ENCODE results near the gene EIPR1. TPM values are rescaled to one million over a fixed set of nuclear protein-coding genes. Genes with fewer than 3 reads are reported as not detected.

The EIPR1 gene
- total RNA-seq, 1 experiment from 2014 or later, result 40.4 TPM

DNA sequence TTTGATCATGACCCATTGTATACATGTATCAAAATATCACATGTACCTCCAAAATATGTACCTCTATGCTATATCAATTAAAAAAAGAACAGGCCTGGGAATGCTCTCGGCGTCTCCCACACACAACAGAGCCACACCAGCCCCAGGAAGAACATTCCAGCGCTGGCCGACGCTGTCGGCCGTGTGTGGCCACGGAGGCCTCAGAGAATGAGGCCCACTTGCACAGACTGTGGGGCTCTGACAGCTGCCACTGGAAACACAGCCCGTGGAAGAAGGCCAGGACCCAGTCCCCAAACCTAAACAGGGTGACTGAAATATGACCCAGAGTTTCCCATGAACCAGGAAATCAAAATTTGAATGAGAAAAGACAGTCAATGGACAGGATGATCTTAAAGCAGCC lies 69.7 kb downstream of the EIPR1 start:
- Histone ChIP-seq H3K36me3 (ENCODE audit: insufficient read depth, low read length) (no peaks in the 10 kb centered on the region), H3K9ac (ENCODE audit: low read length) (no peak overlapping the region), H3K4me1 (ENCODE audit: low read length) (peaks cover 8% of the 10 kb centered on the region), H3K9me3 (ENCODE audit: low read length) (no peaks in the 10 kb centered on the region), H3K27ac (ENCODE audit: low read length) (no peak overlapping the region), H3K4me3 (ENCODE audit: low read length) (no peak overlapping the region), H4K20me1 (ENCODE audit: insufficient read depth, low read depth, low read length) (no peaks in the 10 kb centered on the region), H3K79me2 (ENCODE audit: low read length) (peaks cover 58% of the 10 kb centered on the region), H3K27me3 (ENCODE audit: low read length) (no peaks in the 10 kb centered on the region), H3K9me2 (replicated peaks; ENCODE audit: insufficient read depth, low read length) (no peaks in the 10 kb centered on the region), H3K4me2 (ENCODE audit: low read depth, low read length, poor library complexity, severe bottlenecking) (no peak overlapping the region), H2AFZ (ENCODE audit: low read length) (no peak overlapping the region)
- DNase-seq, result no peak

DNA sequence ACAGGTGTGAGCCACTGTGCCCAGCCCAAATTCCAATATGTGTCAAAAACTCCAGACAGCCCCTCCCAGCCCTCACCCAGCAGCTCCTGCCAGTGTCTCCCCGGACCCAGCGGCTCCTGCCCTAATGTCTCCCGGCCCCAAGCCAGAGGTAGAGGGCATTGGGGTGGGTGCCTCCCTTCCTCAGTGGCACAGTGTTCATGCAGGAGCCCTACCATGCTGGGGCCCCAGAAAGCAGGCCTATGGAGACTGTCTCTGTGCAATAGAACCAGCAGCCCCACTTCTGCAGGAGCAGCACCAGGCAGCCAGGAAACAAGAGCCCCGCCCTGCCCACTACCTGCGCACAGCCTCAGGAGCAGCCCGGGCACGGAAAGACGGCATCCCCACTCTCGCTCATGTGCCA lies 70.4 kb downstream of the EIPR1 start:
- Histone ChIP-seq H3K9ac (ENCODE audit: low read length) (no peak overlapping the region), H4K20me1 (ENCODE audit: insufficient read depth, low read depth, low read length) (no peaks in the 10 kb centered on the region), H3K9me2 (replicated peaks; ENCODE audit: insufficient read depth, low read length) (no peaks in the 10 kb centered on the region), H3K4me1 (ENCODE audit: low read length) (peaks cover 8% of the 10 kb centered on the region), H3K27ac (ENCODE audit: low read length) (no peak overlapping the region), H3K4me3 (ENCODE audit: low read length) (no peak overlapping the region), H3K36me3 (ENCODE audit: insufficient read depth, low read length) (no peaks in the 10 kb centered on the region), H3K27me3 (ENCODE audit: low read length) (no peaks in the 10 kb centered on the region), H3K4me2 (ENCODE audit: low read depth, low read length, poor library complexity, severe bottlenecking) (no peak overlapping the region), H2AFZ (ENCODE audit: low read length) (no peak overlapping the region), H3K79me2 (ENCODE audit: low read length) (peaks cover 57% of the 10 kb centered on the region), H3K9me3 (ENCODE audit: low read length) (no peaks in the 10 kb centered on the region)
- DNase-seq, result no peak

DNA sequence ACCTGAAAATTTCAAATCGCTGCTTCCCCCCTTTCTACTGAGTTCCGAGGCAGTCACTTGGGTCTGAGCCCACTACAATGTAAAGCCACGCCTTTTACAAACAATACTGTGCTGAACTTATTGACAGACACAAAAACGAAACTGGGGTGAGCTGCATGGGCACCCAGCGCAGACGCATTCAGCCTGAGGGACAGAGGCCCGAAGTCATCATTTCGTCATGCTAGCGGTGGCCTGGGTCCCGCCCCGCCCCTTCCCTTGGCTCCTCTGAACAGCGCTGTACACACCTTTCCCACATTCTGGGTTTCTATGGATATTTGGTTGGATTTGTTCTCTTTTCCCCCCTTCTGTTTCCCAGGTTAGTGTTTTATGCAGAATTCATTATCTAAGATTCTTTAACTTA lies 71.7 kb downstream of the EIPR1 start:
- no peak overlapping the region for H3K27ac ChIP-seq (ENCODE audit: low read length)
- H3K27me3 ChIP-seq (ENCODE audit: low read length), result no peaks in the 10 kb centered on the region
- H2AFZ ChIP-seq (ENCODE audit: low read length), result no peak overlapping the region
- H3K4me2 ChIP-seq (ENCODE audit: low read depth, low read length, poor library complexity, severe bottlenecking), result no peak overlapping the region
- no peaks in the 10 kb centered on the region for H3K36me3 ChIP-seq (ENCODE audit: insufficient read depth, low read length)
- H3K9me2 ChIP-seq (replicated peaks; ENCODE audit: insufficient read depth, low read length), result no peaks in the 10 kb centered on the region
- no peak overlapping the region for H3K4me3 ChIP-seq (ENCODE audit: low read length)
- peaks cover 8% of the 10 kb centered on the region for H3K4me1 ChIP-seq (ENCODE audit: low read length)
- H4K20me1 ChIP-seq (ENCODE audit: insufficient read depth, low read depth, low read length), result no peaks in the 10 kb centered on the region
- H3K9me3 ChIP-seq (ENCODE audit: low read length), result no peaks in the 10 kb centered on the region
- peaks cover 59% of the 10 kb centered on the region for H3K79me2 ChIP-seq (ENCODE audit: low read length)
- no peak overlapping the region for H3K9ac ChIP-seq (ENCODE audit: low read length)
- DNase-seq, result no peak

DNA sequence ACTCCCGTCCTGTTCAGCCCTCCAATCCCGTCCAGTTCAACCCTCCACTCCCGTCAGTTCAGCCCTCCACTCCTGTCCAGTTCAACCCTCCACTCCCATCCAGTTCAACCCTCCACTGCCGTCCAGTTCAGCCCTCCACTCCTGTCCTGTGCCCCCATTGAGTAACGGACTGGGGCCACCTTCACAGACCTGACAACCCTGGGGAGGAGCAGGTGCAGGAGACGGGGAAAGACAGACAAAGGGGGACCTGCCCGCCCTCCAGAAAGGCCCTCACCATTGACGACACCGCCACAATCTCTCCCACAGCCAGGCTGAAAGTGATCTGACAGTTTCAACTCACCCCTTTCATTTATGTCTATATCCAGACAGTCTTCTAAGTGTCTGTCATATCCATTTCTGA lies 72.2 kb downstream of the EIPR1 start:
- no peak overlapping the region for H3K27ac ChIP-seq (ENCODE audit: low read length)
- H3K4me2 ChIP-seq (ENCODE audit: low read depth, low read length, poor library complexity, severe bottlenecking), result no peak overlapping the region
- peaks cover 62% of the 10 kb centered on the region for H3K79me2 ChIP-seq (ENCODE audit: low read length)
- no peak overlapping the region for H3K4me3 ChIP-seq (ENCODE audit: low read length)
- no peak overlapping the region for H2AFZ ChIP-seq (ENCODE audit: low read length)
- H3K4me1 ChIP-seq (ENCODE audit: low read length), result peaks cover 8% of the 10 kb centered on the region
- H4K20me1 ChIP-seq (ENCODE audit: insufficient read depth, low read depth, low read length), result no peaks in the 10 kb centered on the region
- H3K9me3 ChIP-seq (ENCODE audit: low read length), result no peaks in the 10 kb centered on the region
- no peaks in the 10 kb centered on the region for H3K9me2 ChIP-seq (replicated peaks; ENCODE audit: insufficient read depth, low read length)
- DNase-seq, result no peak
- no peaks in the 10 kb centered on the region for H3K36me3 ChIP-seq (ENCODE audit: insufficient read depth, low read length)
- no peaks in the 10 kb centered on the region for H3K27me3 ChIP-seq (ENCODE audit: low read length)
- no peak overlapping the region for H3K9ac ChIP-seq (ENCODE audit: low read length)

DNA sequence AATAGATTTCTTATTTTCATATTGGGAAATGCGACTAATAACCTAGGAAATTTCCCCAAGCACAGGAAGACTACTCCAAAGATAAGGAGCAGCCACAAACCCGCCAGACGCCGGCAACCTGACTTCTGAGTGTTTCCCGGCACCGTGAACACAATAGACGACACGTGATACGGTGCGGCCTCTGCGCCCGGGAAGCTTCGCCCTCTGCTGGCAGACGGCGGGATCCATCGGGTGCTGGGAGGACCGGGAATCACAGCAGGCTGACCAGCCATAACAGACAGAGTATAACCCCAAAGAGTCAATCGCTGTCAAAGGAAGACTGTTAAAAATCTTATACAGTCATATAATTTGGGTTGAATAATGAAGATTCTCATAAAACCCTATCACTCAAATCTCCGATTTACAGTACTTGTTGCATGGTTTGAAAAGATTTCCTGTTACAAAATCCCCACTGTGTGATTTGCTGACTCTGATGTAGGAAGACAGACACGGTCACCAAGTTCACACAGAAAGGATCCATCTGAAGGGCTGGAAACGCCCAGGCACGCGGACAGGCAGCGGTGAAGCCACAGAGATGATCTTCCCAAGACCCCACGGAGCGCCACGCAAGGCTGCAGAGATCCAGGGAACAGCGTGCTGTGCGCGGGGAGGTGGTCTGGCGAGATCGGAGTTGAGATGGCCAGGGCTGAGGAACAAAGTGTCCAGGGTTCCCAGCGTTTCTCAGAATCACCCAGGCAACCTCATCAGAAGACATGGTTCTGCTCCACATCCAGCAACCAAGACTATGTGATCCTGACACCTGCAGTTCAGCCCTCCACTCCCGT lies 73.8 kb downstream of the EIPR1 start:
- peaks cover 56% of the 10 kb centered on the region for H3K79me2 ChIP-seq (ENCODE audit: low read length)
- no peaks in the 10 kb centered on the region for H3K36me3 ChIP-seq (ENCODE audit: insufficient read depth, low read length)
- no peak overlapping the region for H3K27ac ChIP-seq (ENCODE audit: low read length)
- no peaks in the 10 kb centered on the region for H3K9me3 ChIP-seq (ENCODE audit: low read length)
- no peak overlapping the region for H3K4me2 ChIP-seq (ENCODE audit: low read depth, low read length, poor library complexity, severe bottlenecking)
- no peak overlapping the region for H3K9ac ChIP-seq (ENCODE audit: low read length)
- no peaks in the 10 kb centered on the region for H4K20me1 ChIP-seq (ENCODE audit: insufficient read depth, low read depth, low read length)
- peaks cover 8% of the 10 kb centered on the region for H3K4me1 ChIP-seq (ENCODE audit: low read length)
- no peaks in the 10 kb centered on the region for H3K9me2 ChIP-seq (replicated peaks; ENCODE audit: insufficient read depth, low read length)
- H3K27me3 ChIP-seq (ENCODE audit: low read length), result no peaks in the 10 kb centered on the region
- peak; percentile 80 for DNase-seq
- no peak overlapping the region for H2AFZ ChIP-seq (ENCODE audit: low read length)
- H3K4me3 ChIP-seq (ENCODE audit: low read length), result no peak overlapping the region

DNA sequence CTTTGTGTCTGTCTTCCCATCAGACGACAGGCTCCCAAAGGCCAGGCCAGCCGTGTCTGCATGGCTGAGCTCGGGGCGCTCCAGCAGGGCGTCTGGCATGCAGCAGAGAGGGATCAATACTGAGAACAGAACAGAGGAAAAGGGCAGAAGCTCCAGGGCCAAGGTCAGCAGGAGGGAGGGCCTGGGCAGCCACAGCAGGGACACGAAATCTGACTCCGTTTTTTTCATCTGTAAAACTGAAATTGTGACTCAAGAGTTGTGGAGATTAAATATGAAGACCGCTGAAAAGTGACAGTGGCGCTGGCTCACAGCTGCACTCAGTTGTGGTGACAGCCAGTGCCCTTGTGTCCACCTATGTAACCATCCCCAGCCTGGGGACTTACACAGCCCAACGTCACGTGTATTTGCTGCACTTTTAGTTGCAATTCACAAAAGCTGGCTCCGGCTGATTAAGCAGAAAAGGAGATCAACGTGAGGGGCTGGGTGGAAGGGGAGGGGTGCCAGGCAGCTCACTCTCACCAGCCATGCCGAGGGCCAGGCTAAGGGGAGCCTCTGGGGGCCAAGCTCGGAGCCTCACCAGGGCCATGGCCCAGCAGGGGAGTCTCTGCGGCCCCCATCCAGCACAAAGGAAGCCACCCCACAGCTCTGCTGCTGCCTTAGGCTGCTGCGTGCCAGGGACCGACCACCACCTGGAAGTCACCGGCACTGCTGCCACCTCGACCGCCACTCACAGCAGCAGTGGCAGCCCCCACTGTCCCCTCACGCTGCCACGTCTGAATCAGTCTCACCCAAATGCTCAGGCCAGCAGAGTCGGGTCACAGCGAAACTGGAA lies 74.7 kb downstream of the EIPR1 start:
- no peak overlapping the region for H3K27ac ChIP-seq (ENCODE audit: low read length)
- H3K27me3 ChIP-seq (ENCODE audit: low read length), result no peaks in the 10 kb centered on the region
- peaks cover 50% of the 10 kb centered on the region for H3K79me2 ChIP-seq (ENCODE audit: low read length)
- DNase-seq, result no peak
- H3K4me1 ChIP-seq (ENCODE audit: low read length), result peaks cover 8% of the 10 kb centered on the region
- no peak overlapping the region for H3K9ac ChIP-seq (ENCODE audit: low read length)
- no peaks in the 10 kb centered on the region for H3K9me3 ChIP-seq (ENCODE audit: low read length)
- H3K9me2 ChIP-seq (replicated peaks; ENCODE audit: insufficient read depth, low read length), result no peaks in the 10 kb centered on the region
- no peaks in the 10 kb centered on the region for H3K36me3 ChIP-seq (ENCODE audit: insufficient read depth, low read length)
- H2AFZ ChIP-seq (ENCODE audit: low read length), result no peak overlapping the region
- H3K4me2 ChIP-seq (ENCODE audit: low read depth, low read length, poor library complexity, severe bottlenecking), result no peak overlapping the region
- H3K4me3 ChIP-seq (ENCODE audit: low read length), result no peak overlapping the region
- H4K20me1 ChIP-seq (ENCODE audit: insufficient read depth, low read depth, low read length), result no peaks in the 10 kb centered on the region

DNA sequence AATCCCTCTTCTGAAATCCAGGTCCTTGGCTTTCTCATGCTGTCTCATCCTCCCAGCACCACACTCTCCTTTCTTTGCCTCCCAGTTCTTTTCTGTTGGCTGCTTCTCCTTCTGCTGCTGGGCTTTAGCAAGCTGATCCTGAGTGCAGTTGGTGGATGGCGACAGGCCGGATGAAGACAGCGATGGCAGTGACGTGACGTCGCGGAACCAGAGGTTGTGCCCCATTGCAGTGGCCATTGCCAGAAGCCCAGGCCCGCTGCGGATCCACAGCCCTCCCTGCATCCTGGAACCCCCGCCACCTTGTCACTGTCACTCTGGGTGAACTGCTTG lies 75.2 kb downstream of the EIPR1 start:
- H3K36me3 ChIP-seq (ENCODE audit: insufficient read depth, low read length), result no peaks in the 10 kb centered on the region
- H3K9ac ChIP-seq (ENCODE audit: low read length), result no peak overlapping the region
- H4K20me1 ChIP-seq (ENCODE audit: insufficient read depth, low read depth, low read length), result no peaks in the 10 kb centered on the region
- no peak overlapping the region for H3K4me2 ChIP-seq (ENCODE audit: low read depth, low read length, poor library complexity, severe bottlenecking)
- no peak overlapping the region for H3K4me3 ChIP-seq (ENCODE audit: low read length)
- H3K9me3 ChIP-seq (ENCODE audit: low read length), result no peaks in the 10 kb centered on the region
- peaks cover 8% of the 10 kb centered on the region for H3K4me1 ChIP-seq (ENCODE audit: low read length)
- H3K9me2 ChIP-seq (replicated peaks; ENCODE audit: insufficient read depth, low read length), result no peaks in the 10 kb centered on the region
- H3K27me3 ChIP-seq (ENCODE audit: low read length), result no peaks in the 10 kb centered on the region
- no peak overlapping the region for H3K27ac ChIP-seq (ENCODE audit: low read length)
- peaks cover 50% of the 10 kb centered on the region for H3K79me2 ChIP-seq (ENCODE audit: low read length)
- no peak overlapping the region for H2AFZ ChIP-seq (ENCODE audit: low read length)
- no peak for DNase-seq

DNA sequence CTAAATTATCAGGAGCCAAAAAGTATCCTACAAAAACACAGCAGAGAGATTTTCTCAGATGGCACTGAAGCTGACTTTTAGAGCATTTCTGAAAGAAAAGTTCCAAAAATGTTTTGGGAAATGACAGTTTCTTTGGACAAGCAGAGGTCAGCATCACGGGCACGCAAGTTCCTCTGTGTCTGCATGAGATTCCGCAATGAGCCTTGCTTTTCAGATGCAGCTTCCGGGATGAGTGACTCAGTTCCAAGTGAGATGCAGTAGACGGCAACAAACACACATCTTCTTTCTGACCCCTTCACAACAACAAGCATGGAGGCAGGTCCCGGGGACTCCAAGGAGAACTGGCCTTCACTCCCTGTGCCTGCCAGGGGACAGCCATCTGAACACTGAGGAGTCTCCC lies 76.6 kb downstream of the EIPR1 start:
- Histone ChIP-seq H3K27me3 (ENCODE audit: low read length) (no peaks in the 10 kb centered on the region), H3K27ac (ENCODE audit: low read length) (no peak overlapping the region), H3K9ac (ENCODE audit: low read length) (no peak overlapping the region), H2AFZ (ENCODE audit: low read length) (no peak overlapping the region), H3K4me1 (ENCODE audit: low read length) (peaks cover 8% of the 10 kb centered on the region), H3K79me2 (ENCODE audit: low read length) (peaks cover 57% of the 10 kb centered on the region), H3K9me2 (replicated peaks; ENCODE audit: insufficient read depth, low read length) (no peaks in the 10 kb centered on the region), H3K4me2 (ENCODE audit: low read depth, low read length, poor library complexity, severe bottlenecking) (no peak overlapping the region), H3K9me3 (ENCODE audit: low read length) (no peaks in the 10 kb centered on the region), H3K36me3 (ENCODE audit: insufficient read depth, low read length) (no peaks in the 10 kb centered on the region), H3K4me3 (ENCODE audit: low read length) (no peak overlapping the region), H4K20me1 (ENCODE audit: insufficient read depth, low read depth, low read length) (no peaks in the 10 kb centered on the region)
- no peak for DNase-seq
